ENCODE results near the gene IL18. TPM values are rescaled to one million over a fixed set of nuclear protein-coding genes. Genes with fewer than 3 reads are reported as not detected.

Gene IL18
- total and polyA plus RNA-seq, 2 of the 8 experiments (the other 6 are each of a cell fraction or from before 2014, with no cell fraction given), result 0.29 to 0.84 TPM

GRCh38 chr11:112165049-112165448 lies 1.2 kb upstream of the IL18 start:
- Histone ChIP-seq H2BK120ac (replicated peaks; ENCODE audit: low read depth, low read length) (no peak overlapping the region), H4K91ac (replicated peaks; ENCODE audit: insufficient read length, low read length) (no peak overlapping the region), H2BK20ac (ENCODE audit: low read length) (no peak overlapping the region), H3K79me1 (ENCODE audit: low read depth, low read length) (no peaks in the 10 kb centered on the region), H3K79me2 (ENCODE audit: control insufficient read depth in 1 of 2, insufficient read depth in 2 of 2, low read length in 2 of 2) (no peaks in the 10 kb centered on the region), H3K56ac (replicated peaks; ENCODE audit: insufficient read length, low read depth, low read length) (no peak overlapping the region), H2BK12ac (ENCODE audit: low read depth, low read length) (no peak overlapping the region), H3K4ac (replicated peaks; ENCODE audit: insufficient read length, low read depth, low read length) (no peak overlapping the region), H3K14ac (ENCODE audit: insufficient read length) (no peak overlapping the region), H3K18ac (ENCODE audit: extremely low read depth, low read length) (no peak overlapping the region), H4K8ac (ENCODE audit: extremely low read depth, insufficient read depth, low read length) (no peak overlapping the region), H3K36me3 (ENCODE audit: control insufficient read depth in 2 of 4, insufficient read depth in 4 of 4, low read length in 3 of 4) (no peaks in the 10 kb centered on the region), H3K4me2 (ENCODE audit: insufficient read depth in 1 of 2, low read depth in 2 of 2, low read length in 2 of 2) (no peak overlapping the region), H2AFZ (ENCODE audit: low read length) (no peak overlapping the region), H3K23me2 (ENCODE audit: low read depth, low read length) (no peaks in the 10 kb centered on the region), H3K4me3 (ENCODE audit: extremely low read depth in 1 of 4, insufficient read depth in 2 of 4, low read depth in 3 of 4, low read length in 4 of 4) (no peak overlapping the region), H2BK15ac (ENCODE audit: low read length) (no peak overlapping the region), H3K4me1 (replicated peaks in 1 of 4; ENCODE audit: control insufficient read depth in 3 of 4, insufficient read depth in 4 of 4, low read length in 3 of 4) (no peaks in the 10 kb centered on the region; a peak in 2 of 7 replicates), H3K9me3 (ENCODE audit: insufficient read depth in 2 of 2, low read depth in 1 of 2, low read length in 1 of 2) (no peaks in the 10 kb centered on the region), H3K9ac (replicated peaks in 1 of 4; ENCODE audit: extremely low read depth in 1 of 4, low read depth in 3 of 4, low read length in 3 of 4) (no peak overlapping the region), H3K27ac (ENCODE audit: low read depth, low read length) (no peak overlapping the region), H4K5ac (ENCODE audit: insufficient read length, low read depth, low read length) (no peak overlapping the region), H3K23ac (ENCODE audit: insufficient read length) (no peak overlapping the region), H2AK5ac (ENCODE audit: low read depth, low read length) (no peak overlapping the region), H2BK5ac (ENCODE audit: low read depth, low read length) (no peak overlapping the region), H3K27me3 (replicated peaks in 1 of 4; ENCODE audit: control insufficient read depth in 3 of 4, extremely low read depth in 1 of 4, insufficient read depth in 3 of 4, low read length in 3 of 4) (no peaks in the 10 kb centered on the region), H4K20me1 (replicated peaks in 1 of 2; ENCODE audit: control insufficient read depth in 1 of 2, insufficient read depth in 2 of 2, low read length in 2 of 2) (no peaks in the 10 kb centered on the region)
- ChIA-PET CTCF (ENCODE audit: partially characterized antibody) (interaction anchor here (3.5 kb wide), 1 partner anchor 51 kb away, joined by 15 read pairs; no protein-coding TSS in a partner anchor), POLR2A (ENCODE audit: partially characterized antibody) (no interaction called here)
- no peak for FAIRE-seq
- WGBS, 2 experiments (ENCODE audit: extremely low coverage in 1 of 2, insufficient coverage in 1 of 2, insufficient read length in 1 of 2, insufficient replicate concordance in 2 of 2, low coverage in 1 of 2, low lambda C conversion rate in 2 of 2, missing lambda C conversion rate in 1 of 2), result 93% methylated on average over 3 of the region's 3 CpGs; no CpG with 5 or more reads in 1 of the 2 experiments
- TF ChIP-seq SRF (IDR thresholded peaks at IDR 0.05; ENCODE audit: low read depth, low read length) (no peak), JUND (IDR thresholded peaks at IDR 0.05; ENCODE audit: low read length) (no peak), CHD1 (IDR thresholded peaks at IDR 0.05; ENCODE audit: low read depth, low read length) (no peak)
- DNase-seq (ENCODE audit: low read depth in 1 of 2, low spot score in 2 of 2), result no peak

Measured in H1 (cell line).